Tibial artery (tissue), 4 donors: Measurements from ENCODE around the gene PLEKHG1.
A peak's percentile ranks its signal among the peaks of the same experiment; 100 is the strongest.

ENCODE experiments used
- DNase-seq, 2 donors: peaks; one replicate each; pipeline ENCODE4 v3.0.0-alpha.2; 2019
- H3K27ac ChIP-seq, 2 donors: fragments of 200-600 bp; sonication (generic) in 1 of 2; 1 replicate in 1 of 2; 2 replicates in 1 of 2; pipeline ENCODE4 v1.5.1; 2018 to 2019; ENCODE audit warnings: mild to moderate bottlenecking in 1 of 2
- H3K27me3 ChIP-seq, 2 donors: fragments of 200-600 bp; sonication (generic) in 1 of 2; one replicate each; pipeline versions ENCODE4 v1.5.1 to v1.6.0; 2016 to 2019
- H3K36me3 ChIP-seq, 3 donors: fragments of 200-600 bp; sonication (generic) in 2 of 3; one replicate each; pipeline ENCODE4 v1.5.1; 2016 to 2019; ENCODE audit warnings: mild to moderate bottlenecking in 2 of 3
- H3K4me1 ChIP-seq, 4 donors: fragments of 200-600 bp; sonication (generic) in 2 of 4; 1 replicate in 3 of 4; 2 replicates in 1 of 4; pipeline ENCODE4 v1.5.1; 2016 to 2019
- H3K4me3 ChIP-seq, 2 donors: fragments of 200-600 bp; sonication (generic) in 1 of 2; 1 replicate in 1 of 2; 2 replicates in 1 of 2; pipeline ENCODE4 v1.5.1; 2018 to 2019; ENCODE audit warnings: mild to moderate bottlenecking in 2 of 2
- H3K9me3 ChIP-seq, 3 donors: fragments of 200-600 bp; sonication (generic) in 1 of 3; one replicate each; pipeline ENCODE4 v1.5.1; 2016 to 2019
- CTCF ChIP-seq, 2 experiments: fragments of 200-600 bp in 1 of 2; fragments of 450-650 bp in 1 of 2; IDR thresholded peaks; one replicate each; pipeline ENCODE4 v1.5.1; 2017 to 2019; ENCODE audit warnings: antibody characterized with exemption in 2 of 2, mild to moderate bottlenecking in 1 of 2, moderate library complexity in 1 of 2
- intact Hi-C: fragments of 100-400 bp; cut with DNase I; formaldehyde crosslinking; loops from one replicate; pipeline ENCODE4 v1.15.0; 2023; ENCODE audit warnings: low total_unique reads

PLEKHG1 gene

GRCh38 chr6:150599199-150600009, at the start of gene PLEKHG1:
PLEKHG1 (plus strand) TSS chr6:150599885; CDS start chr6:150733682, 133,797 bp downstream.
- Histone ChIP-seq H3K4me3 (peak within 1 kb of the TSS; percentile 52 to 54), H3K27ac (peak within 1 kb of the TSS in 1 of 2 donors; percentile 2), H3K27me3 (peaks cover 0 to 13% of the 10 kb centered on the region in 2 donors), H3K4me1 (peaks cover 0 to 21% (median 7%) of the 10 kb centered on the region in 4 donors), H3K36me3 (no peaks in the 10 kb centered on the region), H3K9me3 (no peaks in the 10 kb centered on the region)
- peak; percentile 67 to 74 for DNase-seq
- intact Hi-C loops, result no loop called here
- TF ChIP-seq CTCF (IDR thresholded peaks at IDR 0.05), result no peak

- Histone ChIP-seq H3K27ac (no peak overlapping the region), H3K36me3 (no peaks in the 10 kb centered on the region), H3K9me3 (no peaks in the 10 kb centered on the region), H3K4me1 (no peaks in the 10 kb centered on the region), H3K4me3 (no peak overlapping the region), H3K27me3 (peaks cover 0 to 9% of the 10 kb centered on the region in 2 donors)
- DNase-seq, result no peak
- intact Hi-C loops, result no loop called here
- TF ChIP-seq CTCF (IDR thresholded peaks at IDR 0.05), result no peak
These were observed 49.4 kb upstream of the PLEKHG1 start for GRCh38 chr6:150550244-150550643.

GRCh38 chr6:150557043-150557599, 42.6 kb upstream of the PLEKHG1 start:
- no peaks in the 10 kb centered on the region for H3K36me3 ChIP-seq
- no peaks in the 10 kb centered on the region for H3K4me1 ChIP-seq
- H3K4me3 ChIP-seq, result no peak overlapping the region
- peaks cover 0 to 3% of the 10 kb centered on the region in 2 donors for H3K27me3 ChIP-seq
- no peak overlapping the region for H3K27ac ChIP-seq
- intact Hi-C loops, result no loop called here
- H3K9me3 ChIP-seq, result no peaks in the 10 kb centered on the region
- DNase-seq, result no peak
- no peak for TF ChIP-seq CTCF (IDR thresholded peaks at IDR 0.05)

- H3K36me3 ChIP-seq, result no peaks in the 10 kb centered on the region
- no peaks in the 10 kb centered on the region for H3K4me1 ChIP-seq
- no peak overlapping the region for H3K27ac ChIP-seq
- TF ChIP-seq CTCF (IDR thresholded peaks at IDR 0.05), result no peak
- H3K27me3 ChIP-seq, result peaks cover 0 to 3% of the 10 kb centered on the region in 2 donors
- intact Hi-C loops, result no loop called here
- H3K9me3 ChIP-seq, result no peaks in the 10 kb centered on the region
- no peak overlapping the region for H3K4me3 ChIP-seq
- DNase-seq, result no peak
These were observed 39.4 kb upstream of the PLEKHG1 start for GRCh38 chr6:150560004-150560883.

GRCh38 chr6:150560884-150561219, 38.8 kb upstream of the PLEKHG1 start:
- Histone ChIP-seq H3K36me3 (no peaks in the 10 kb centered on the region), H3K27me3 (peaks cover 0 to 3% of the 10 kb centered on the region in 2 donors), H3K9me3 (no peaks in the 10 kb centered on the region), H3K4me3 (no peak overlapping the region), H3K4me1 (no peaks in the 10 kb centered on the region), H3K27ac (no peak overlapping the region)
- TF ChIP-seq CTCF (IDR thresholded peaks at IDR 0.05), result no peak
- DNase-seq, result no peak
- intact Hi-C loops, result no loop called here
